ENCODE results near the gene PTPRQ.

- TF ChIP-seq CTCF (IDR thresholded peaks at IDR 0.05) (no peak), POLR2AphosphoS5 (IDR thresholded peaks at IDR 0.05) (no peak)
Measured at GRCh38 chr12:80445083-80445793, 1.2 kb downstream of the PTPRQ start.
